HG02642 (cell line): ENCODE results near the gene PTPRG.

Experiments used
- ATAC-seq: cut with Tn5 transposase; IDR thresholded peaks from one replicate; pipeline ENCODE4 v1.9.1; 2021; ENCODE audit warnings: mild to moderate bottlenecking; ENCODE audit not compliant: unreplicated experiment, poor library complexity

Gene PTPRG

GRCh38 chr3:61901496-61901895, 340.1 kb downstream of the PTPRG start:
- no peak for ATAC-seq

- ATAC-seq, result no peak
Observed at GRCh38 chr3:61901986-61902385, 340.6 kb downstream of the PTPRG start.

DNA sequence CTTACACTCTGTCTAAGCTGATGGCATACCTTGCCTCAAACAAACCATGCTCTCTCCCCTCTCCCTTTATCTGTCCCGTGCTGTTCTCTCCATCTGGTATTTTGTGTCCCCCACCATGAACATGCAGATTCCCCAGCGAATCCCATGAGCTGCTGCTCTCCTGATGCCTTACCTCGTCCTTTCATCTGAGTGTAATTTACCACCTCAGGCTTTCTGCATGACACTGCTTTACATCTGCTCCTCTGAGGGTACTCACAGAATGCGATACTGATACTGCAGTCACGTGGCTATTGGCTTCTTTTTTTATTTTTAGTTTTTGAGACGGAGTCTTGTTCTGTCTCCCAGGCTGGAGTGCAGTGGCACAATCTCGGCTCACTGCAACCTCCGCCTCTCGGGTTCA, 341.7 kb downstream of the PTPRG start:
- no peak for ATAC-seq

GRCh38 chr3:61903931-61904657, 342.7 kb downstream of the PTPRG start:
- ATAC-seq, result peak; percentile 70

- no peak for ATAC-seq
Observed at GRCh38 chr3:61907210-61907795, 345.9 kb downstream of the PTPRG start.

DNA sequence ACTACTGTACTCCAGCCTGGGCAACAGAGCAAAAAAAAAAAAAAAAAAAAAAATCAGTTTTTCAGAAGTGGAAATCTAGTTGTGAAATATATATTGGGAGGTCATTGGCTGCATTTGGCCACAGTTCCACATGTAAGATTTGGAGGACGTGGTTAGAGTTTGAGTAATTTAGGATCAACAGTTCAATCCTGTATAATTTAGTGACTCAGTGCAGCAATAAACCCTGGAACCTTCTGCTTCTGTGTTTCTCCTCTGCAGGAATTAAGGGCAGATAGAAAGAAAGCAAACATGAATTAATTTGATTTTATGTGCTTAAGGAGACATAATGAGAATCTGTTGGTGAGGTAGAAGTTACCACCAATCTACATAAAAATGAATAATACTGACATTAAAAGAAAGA, 347.0 kb downstream of the PTPRG start:
- ATAC-seq, result no peak

GRCh38 chr3:61910732-61911131, 349.4 kb downstream of the PTPRG start:
- no peak for ATAC-seq

DNA sequence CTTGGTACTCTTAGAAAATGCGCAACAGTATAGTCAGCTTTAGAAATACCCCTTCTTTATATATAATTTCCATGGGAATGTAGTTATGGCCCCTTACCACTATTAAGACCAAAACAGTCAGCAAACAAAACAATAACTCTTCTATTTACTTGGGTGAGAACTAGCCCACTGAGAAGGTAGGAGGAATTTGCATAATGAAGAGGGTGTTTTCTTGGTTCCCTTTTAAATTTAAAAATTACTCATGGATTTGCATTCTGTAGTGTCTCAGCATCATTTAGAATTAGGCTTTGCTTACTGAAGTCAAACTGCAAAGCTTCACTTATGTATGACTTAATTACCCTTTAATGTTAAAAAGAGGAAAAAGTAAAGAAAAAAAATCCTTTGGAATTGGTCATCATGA, 350.8 kb downstream of the PTPRG start:
- ATAC-seq, result peak; percentile 81

- ATAC-seq, result no peak
Observed at GRCh38 chr3:61913701-61914100, 352.3 kb downstream of the PTPRG start.

DNA sequence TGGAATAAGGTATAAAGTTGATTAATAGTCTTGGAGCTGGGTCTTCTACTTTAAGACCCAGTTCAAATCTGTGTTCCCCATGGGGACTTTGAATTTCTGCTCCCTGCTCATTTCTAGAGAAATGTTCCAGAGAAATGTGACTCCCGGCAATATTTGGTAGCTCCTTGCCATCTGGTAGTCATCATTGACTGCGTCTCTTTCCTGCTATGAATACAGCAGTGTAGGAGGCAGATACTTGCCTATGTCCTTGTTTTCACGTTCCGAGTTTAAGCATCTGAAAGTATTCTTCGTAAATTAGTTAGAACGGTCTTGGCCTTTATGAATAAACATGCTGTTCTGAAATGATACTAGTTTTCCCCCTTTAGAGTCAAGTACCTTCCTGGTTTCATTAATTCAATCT, 352.9 kb downstream of the PTPRG start:
- ATAC-seq, result no peak

- ATAC-seq, result no peak
Observed at GRCh38 chr3:61915296-61915695, 353.9 kb downstream of the PTPRG start.

DNA sequence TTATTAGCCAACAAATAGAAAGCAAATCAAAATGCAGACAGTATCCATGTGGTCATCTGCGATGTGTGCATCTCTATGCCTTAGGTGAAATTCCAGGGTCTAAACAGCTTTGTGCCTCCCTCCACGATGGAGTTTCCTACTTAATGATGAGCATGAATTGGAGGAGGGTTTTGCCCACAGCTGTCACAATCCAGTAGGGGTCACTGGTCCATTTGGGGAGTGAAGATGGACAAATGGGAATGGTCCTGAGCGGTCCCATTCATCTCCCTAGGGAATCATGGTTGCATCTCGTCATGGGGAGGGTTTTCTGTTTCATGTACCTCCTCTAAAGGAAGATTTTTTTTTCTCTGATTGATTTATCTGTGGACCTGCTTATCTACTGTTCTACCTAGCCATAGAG, 358.0 kb downstream of the PTPRG start:
- ATAC-seq, result no peak

GRCh38 chr3:61922118-61922517, 360.7 kb downstream of the PTPRG start:
- ATAC-seq, result no peak

DNA sequence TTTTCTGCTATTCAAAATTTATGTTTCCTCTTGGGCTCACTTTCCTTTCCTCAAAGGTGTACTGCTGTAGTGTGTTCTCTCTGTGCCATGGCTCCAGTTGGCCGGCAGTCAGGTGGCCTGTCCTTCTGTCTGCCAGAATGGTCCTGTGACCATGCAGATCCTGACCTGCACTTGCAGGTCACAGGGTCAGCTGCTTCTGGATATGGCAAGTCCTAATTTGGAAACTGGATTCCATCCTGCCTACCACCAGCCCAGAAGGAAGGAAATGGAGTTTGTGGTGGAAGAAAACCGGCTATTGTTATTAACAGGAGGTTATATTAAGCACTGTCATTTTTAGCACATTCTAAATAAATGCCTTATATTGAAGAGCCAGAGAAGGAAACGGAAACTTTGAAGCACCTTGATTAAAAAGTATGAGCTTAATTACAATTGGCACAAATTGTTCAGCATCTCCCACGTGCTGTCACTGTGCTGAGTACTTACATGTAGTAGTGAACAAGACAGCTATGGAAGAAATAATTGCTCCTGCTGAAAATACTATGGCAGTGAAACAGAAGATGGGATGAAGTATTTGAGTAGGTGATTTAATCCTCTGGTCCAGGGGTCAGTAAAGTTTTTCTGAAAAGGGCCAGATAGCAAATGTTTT, 362.8 kb downstream of the PTPRG start:
- no peak for ATAC-seq

- no peak for ATAC-seq
Observed at GRCh38 chr3:61924991-61925390, 363.6 kb downstream of the PTPRG start.

DNA sequence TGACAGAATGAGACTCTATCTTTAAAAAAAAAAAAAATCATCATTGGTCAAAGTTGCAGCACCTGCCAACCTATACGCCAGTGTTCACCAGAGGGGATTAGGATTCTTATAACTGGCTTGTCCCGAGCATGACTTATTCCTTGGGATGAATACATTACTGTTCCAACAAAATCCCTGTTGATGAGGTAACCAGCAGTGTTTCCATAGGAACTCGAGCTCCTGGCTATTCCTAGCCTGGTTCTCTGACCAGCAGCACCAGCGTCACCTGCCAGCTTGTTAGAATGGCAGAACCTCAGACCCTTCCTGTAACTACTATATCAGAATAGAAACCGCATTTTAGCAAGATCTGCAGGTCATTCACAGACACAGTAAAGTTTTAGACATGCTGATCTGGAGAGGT, 364.4 kb downstream of the PTPRG start:
- ATAC-seq, result no peak

GRCh38 chr3:61926923-61927322, 365.6 kb downstream of the PTPRG start:
- ATAC-seq, result no peak

DNA sequence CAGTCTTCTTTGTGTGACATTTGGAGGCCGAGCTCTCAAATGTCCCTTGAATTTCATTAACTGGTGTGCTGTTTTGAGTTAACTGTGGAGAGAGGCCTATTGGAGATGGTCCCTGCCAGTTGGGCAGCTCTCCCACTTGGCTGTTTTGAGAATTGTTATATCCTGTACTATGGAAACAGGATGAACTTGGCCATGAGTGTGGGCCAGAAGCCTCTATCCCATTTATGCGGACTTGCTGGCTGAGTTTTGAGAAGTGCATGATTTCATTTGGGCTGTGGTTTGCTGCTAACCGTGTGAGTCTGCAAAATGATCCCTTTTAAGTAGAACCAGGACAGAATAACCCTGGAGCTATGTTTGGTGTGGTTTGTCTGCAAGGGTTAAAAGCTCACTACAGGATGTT, 366.0 kb downstream of the PTPRG start:
- no peak for ATAC-seq

DNA sequence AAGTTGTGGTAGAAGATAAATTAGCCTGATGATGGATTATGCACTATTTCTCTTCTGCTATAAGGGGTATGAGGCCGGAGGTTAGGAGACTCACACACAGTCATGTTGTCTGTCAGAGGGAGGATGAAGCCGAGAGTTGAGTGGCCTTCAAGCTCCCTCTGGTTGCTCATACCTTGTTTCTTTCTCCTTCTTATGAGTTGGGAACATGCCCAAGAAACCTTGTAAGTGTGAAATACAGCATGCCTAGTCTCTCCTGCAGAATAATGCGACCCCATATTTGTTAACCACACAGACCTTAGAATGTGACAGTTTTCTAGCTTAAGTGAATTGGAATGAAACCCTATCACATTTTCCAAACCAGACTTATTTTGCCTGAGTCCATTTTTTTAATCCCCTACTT, 366.7 kb downstream of the PTPRG start:
- ATAC-seq, result no peak

DNA sequence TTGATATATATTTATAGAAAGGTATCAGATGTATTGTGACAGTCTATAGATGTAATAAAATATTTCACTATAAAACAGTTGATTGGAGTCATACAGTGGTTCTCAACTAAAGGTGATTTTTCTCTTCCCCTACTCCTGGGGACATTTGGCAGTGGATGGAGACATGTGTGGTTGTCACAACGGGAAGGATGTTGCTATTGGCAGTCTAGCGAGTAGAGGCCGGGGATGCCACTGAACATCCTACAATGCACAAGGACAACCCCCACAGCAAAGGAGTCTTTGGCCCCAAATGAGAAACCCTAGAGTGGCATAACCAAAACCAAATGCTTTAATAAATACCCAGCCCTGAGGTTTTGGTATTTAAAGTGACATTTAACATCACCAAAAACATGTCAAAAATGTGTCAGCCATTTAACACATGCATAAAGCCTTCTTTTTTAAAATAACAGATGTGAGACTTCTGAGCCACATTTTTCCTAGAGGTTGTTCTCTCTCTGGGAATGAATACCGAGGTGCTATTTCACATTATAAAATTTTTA, 367.5 kb downstream of the PTPRG start:
- no peak for ATAC-seq

- no peak for ATAC-seq
Observed at GRCh38 chr3:61929617-61930016, 368.2 kb downstream of the PTPRG start.

DNA sequence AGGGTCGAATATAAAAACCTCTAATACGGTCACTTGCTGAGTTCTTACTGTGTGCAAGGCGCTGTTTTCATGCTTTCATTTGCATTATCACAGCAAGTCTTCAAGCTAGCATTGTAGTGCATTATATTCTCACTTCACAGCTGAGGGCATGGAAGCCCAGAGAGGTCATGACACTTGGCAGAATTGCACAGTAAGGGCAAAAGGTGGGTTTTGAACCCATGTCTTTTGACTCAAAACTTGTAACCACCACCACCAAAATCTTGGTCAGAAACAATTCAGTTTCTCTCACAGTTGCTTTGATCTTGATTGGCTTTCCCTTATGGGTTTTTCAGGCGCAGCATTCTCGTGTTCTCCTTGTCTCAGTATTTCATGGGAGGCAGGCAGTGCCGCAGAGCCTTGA, 371.1 kb downstream of the PTPRG start:
- no peak for ATAC-seq
